WTC11 (cell line): ENCODE measurements around the gene IQSEC1. TPM values are rescaled to one million over a fixed set of nuclear protein-coding genes. Genes with fewer than 3 reads are reported as not detected.

Experiments
- ATAC-seq: fragments of 200-7000 bp; cut with Tn5 transposase; 2 replicates; pipeline ENCODE4 v1.10.0; 2021; ENCODE audit warnings: mild to moderate bottlenecking, moderate library complexity
- CTCF ChIA-PET: fragments of 300-600 bp; sonication (Branson Sonifier 250); formaldehyde crosslinking; loops from one replicate; lab custom pipeline; 2021; ENCODE audit warnings: antibody characterized with exemption; lab: Charles Lee
- POLR2A ChIA-PET: fragments of 350-600 bp; sonication (Branson Sonifier 250); formaldehyde crosslinking; loops from one replicate; lab custom pipeline; 2021; ENCODE audit warnings: antibody characterized with exemption; lab: Charles Lee
- DNase-seq: peaks from one replicate; pipeline ENCODE4 v3.0.0; 2021; ENCODE audit warnings: low spot score
- H3K27ac Mint-ChIP-seq: 2 replicates; pipeline ENCODE4 v1.8.0; 2021; ENCODE audit warnings: mixed read lengths
- H3K27me3 Mint-ChIP-seq: 2 replicates; pipeline ENCODE4 v1.8.0; 2021; ENCODE audit warnings: low read depth, mild to moderate bottlenecking, moderate library complexity, mixed read lengths
- H3K36me3 Mint-ChIP-seq: 2 replicates; pipeline ENCODE4 v1.8.0; 2021; ENCODE audit warnings: mixed read lengths
- H3K4me1 Mint-ChIP-seq: 2 replicates; pipeline ENCODE4 v1.8.0; 2022; ENCODE audit warnings: mixed read lengths
- H3K4me3 Mint-ChIP-seq: 2 replicates; pipeline ENCODE4 v1.8.0; 2021; ENCODE audit warnings: mild to moderate bottlenecking, moderate library complexity, mixed read lengths
- H3K9me3 Mint-ChIP-seq: 2 replicates; pipeline ENCODE4 v1.8.0; 2021; ENCODE audit warnings: mixed read lengths
- CREM ChIP-seq: sonication (generic); formaldehyde crosslinking; IDR thresholded peaks from 2 replicates; pipeline ENCODE4 v1.8.1; 2022; ENCODE audit warnings: mild to moderate bottlenecking, missing genetic modification reagents, moderate library complexity
- ELF4 ChIP-seq: sonication (generic); formaldehyde crosslinking; IDR thresholded peaks from 2 replicates; pipeline ENCODE4 v1.8.1; 2022; ENCODE audit warnings: low read depth, mild to moderate bottlenecking, moderate library complexity, missing genetic modification reagents
- FOXP1 ChIP-seq: sonication (generic); formaldehyde crosslinking; IDR thresholded peaks from 2 replicates; pipeline ENCODE4 v1.8.0; 2022; ENCODE audit warnings: missing genetic modification reagents, mild to moderate bottlenecking, moderate library complexity, borderline replicate concordance
- MYBL2 ChIP-seq: sonication (generic); formaldehyde crosslinking; IDR thresholded peaks from 2 replicates; pipeline ENCODE4 v1.8.1; 2023; ENCODE audit warnings: mild to moderate bottlenecking, moderate library complexity, missing genetic modification reagents
- NFE2L1 ChIP-seq: sonication (generic); formaldehyde crosslinking; IDR thresholded peaks from 2 replicates; pipeline ENCODE4 v1.8.1; 2023; ENCODE audit warnings: missing genetic modification reagents
- ZNF121 ChIP-seq: sonication (generic); formaldehyde crosslinking; IDR thresholded peaks from 2 replicates; pipeline ENCODE4 v1.8.0; 2023; ENCODE audit warnings: missing genetic modification reagents
- ZNF263 ChIP-seq: sonication (generic); formaldehyde crosslinking; IDR thresholded peaks from 2 replicates; pipeline ENCODE4 v1.8.1; 2022; ENCODE audit warnings: low read depth, mild to moderate bottlenecking, moderate library complexity, missing genetic modification reagents
- ZNF317 ChIP-seq: sonication (generic); formaldehyde crosslinking; IDR thresholded peaks from 2 replicates; pipeline ENCODE4 v1.8.1; 2023; ENCODE audit warnings: low read depth, mild to moderate bottlenecking, moderate library complexity, missing genetic modification reagents, borderline replicate concordance
- ZNF423 ChIP-seq: fragments of 250-450 bp; sonication (Bioruptor Pico); IDR thresholded peaks from 2 replicates; pipeline ENCODE4 v2.1.2; 2022; ENCODE audit warnings: mild to moderate bottlenecking, moderate library complexity
- total RNA-seq: library from RNA; stranded (reverse); gene quantifications from 3 replicates; pipeline ENCODE4 v1.2.3, GENCODE V29; 2021
- TF ChIP-seq, protein P1 (sequence below): sonication (generic); formaldehyde crosslinking; IDR thresholded peaks from 2 replicates; pipeline ENCODE4 v1.8.1; 2023; ENCODE audit warnings: mild to moderate bottlenecking, missing genetic modification reagents, moderate library complexity
- TF ChIP-seq, protein P2 (sequence below): sonication (generic); formaldehyde crosslinking; IDR thresholded peaks from 2 replicates; pipeline ENCODE4 v1.8.1; 2022; ENCODE audit warnings: missing genetic modification reagents, borderline replicate concordance
- TF ChIP-seq, protein P3 (sequence below): sonication (generic); formaldehyde crosslinking; IDR thresholded peaks from 2 replicates; pipeline ENCODE4 v1.8.1; 2023; ENCODE audit warnings: mild to moderate bottlenecking, missing genetic modification reagents, borderline replicate concordance
- TF ChIP-seq, protein P4 (sequence below): fragments of 200-600 bp; IDR thresholded peaks from 2 replicates; pipeline ENCODE4 v1.8.0; 2022; ENCODE audit warnings: antibody characterized with exemption
- TF ChIP-seq, protein P5 (sequence below): sonication (generic); formaldehyde crosslinking; IDR thresholded peaks from 2 replicates; pipeline ENCODE4 v1.8.0; 2022; ENCODE audit warnings: mild to moderate bottlenecking, missing genetic modification reagents

IQSEC1 gene
- total RNA-seq, 1 experiment from 2014 or later = 35.0 TPM

DNA sequence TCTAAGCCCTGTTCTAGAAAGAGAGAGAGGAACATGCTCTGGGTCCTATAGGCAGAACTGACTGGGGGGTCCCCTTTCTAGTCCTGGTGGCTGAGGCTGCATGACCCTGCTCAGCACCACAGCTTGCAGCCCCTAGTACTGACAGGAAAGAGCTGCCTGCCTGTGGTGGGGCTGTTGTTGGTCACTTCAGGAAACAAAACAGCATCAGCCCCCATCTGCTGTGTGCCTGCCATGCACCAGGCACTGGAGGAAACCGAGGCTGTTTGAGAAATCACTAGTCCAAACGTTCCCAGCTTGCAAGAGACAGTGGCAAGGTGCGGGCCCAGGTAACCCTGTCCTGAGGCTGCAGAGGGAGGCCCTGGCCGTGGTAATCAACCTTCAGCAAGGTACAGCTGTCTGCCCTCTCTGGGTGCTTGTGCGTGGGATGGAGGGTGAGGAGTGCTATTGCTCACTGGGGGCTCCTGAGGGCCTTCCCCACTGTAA lies 90.6 kb downstream of the IQSEC1 start:
- H3K36me3 Mint-ChIP-seq = peaks cover 7% of the 10 kb centered on the region
- TF ChIP-seq, protein P1, sequence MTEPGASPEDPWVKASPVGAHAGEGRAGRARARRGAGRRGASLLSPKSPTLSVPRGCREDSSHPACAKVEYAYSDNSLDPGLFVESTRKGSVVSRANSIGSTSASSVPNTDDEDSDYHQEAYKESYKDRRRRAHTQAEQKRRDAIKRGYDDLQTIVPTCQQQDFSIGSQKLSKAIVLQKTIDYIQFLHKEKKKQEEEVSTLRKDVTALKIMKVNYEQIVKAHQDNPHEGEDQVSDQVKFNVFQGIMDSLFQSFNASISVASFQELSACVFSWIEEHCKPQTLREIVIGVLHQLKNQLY (CRISPR knock-in tag) = no peak
- TF ChIP-seq, protein P2, sequence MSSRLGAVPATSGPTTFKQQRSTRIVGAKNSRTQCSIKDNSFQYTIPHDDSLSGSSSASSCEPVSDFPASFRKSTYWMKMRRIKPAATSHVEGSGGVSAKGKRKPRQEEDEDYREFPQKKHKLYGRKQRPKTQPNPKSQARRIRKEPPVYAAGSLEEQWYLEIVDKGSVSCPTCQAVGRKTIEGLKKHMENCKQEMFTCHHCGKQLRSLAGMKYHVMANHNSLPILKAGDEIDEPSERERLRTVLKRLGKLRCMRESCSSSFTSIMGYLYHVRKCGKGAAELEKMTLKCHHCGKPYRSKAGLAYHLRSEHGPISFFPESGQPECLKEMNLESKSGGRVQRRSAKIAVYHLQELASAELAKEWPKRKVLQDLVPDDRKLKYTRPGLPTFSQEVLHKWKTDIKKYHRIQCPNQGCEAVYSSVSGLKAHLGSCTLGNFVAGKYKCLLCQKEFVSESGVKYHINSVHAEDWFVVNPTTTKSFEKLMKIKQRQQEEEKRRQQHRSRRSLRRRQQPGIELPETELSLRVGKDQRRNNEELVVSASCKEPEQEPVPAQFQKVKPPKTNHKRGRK = no peak
- no peak for TF ChIP-seq ZNF263 (CRISPR knock-in tag)
- no peak for TF ChIP-seq ZNF423 (CRISPR knock-in tag)
- no peak for TF ChIP-seq MYBL2 (CRISPR knock-in tag)
- no peak for TF ChIP-seq NFE2L1 (CRISPR knock-in tag)
- no peak for TF ChIP-seq ZNF121
- no peak for TF ChIP-seq ZNF317 (CRISPR knock-in tag)
- TF ChIP-seq ELF4 (CRISPR knock-in tag) = no peak
- TF ChIP-seq, protein P3, sequence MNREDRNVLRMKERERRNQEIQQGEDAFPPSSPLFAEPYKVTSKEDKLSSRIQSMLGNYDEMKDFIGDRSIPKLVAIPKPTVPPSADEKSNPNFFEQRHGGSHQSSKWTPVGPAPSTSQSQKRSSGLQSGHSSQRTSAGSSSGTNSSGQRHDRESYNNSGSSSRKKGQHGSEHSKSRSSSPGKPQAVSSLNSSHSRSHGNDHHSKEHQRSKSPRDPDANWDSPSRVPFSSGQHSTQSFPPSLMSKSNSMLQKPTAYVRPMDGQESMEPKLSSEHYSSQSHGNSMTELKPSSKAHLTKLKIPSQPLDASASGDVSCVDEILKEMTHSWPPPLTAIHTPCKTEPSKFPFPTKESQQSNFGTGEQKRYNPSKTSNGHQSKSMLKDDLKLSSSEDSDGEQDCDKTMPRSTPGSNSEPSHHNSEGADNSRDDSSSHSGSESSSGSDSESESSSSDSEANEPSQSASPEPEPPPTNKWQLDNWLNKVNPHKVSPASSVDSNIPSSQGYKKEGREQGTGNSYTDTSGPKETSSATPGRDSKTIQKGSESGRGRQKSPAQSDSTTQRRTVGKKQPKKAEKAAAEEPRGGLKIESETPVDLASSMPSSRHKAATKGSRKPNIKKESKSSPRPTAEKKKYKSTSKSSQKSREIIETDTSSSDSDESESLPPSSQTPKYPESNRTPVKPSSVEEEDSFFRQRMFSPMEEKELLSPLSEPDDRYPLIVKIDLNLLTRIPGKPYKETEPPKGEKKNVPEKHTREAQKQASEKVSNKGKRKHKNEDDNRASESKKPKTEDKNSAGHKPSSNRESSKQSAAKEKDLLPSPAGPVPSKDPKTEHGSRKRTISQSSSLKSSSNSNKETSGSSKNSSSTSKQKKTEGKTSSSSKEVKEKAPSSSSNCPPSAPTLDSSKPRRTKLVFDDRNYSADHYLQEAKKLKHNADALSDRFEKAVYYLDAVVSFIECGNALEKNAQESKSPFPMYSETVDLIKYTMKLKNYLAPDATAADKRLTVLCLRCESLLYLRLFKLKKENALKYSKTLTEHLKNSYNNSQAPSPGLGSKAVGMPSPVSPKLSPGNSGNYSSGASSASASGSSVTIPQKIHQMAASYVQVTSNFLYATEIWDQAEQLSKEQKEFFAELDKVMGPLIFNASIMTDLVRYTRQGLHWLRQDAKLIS (CRISPR knock-in tag) = no peak
- TF ChIP-seq, protein P4, sequence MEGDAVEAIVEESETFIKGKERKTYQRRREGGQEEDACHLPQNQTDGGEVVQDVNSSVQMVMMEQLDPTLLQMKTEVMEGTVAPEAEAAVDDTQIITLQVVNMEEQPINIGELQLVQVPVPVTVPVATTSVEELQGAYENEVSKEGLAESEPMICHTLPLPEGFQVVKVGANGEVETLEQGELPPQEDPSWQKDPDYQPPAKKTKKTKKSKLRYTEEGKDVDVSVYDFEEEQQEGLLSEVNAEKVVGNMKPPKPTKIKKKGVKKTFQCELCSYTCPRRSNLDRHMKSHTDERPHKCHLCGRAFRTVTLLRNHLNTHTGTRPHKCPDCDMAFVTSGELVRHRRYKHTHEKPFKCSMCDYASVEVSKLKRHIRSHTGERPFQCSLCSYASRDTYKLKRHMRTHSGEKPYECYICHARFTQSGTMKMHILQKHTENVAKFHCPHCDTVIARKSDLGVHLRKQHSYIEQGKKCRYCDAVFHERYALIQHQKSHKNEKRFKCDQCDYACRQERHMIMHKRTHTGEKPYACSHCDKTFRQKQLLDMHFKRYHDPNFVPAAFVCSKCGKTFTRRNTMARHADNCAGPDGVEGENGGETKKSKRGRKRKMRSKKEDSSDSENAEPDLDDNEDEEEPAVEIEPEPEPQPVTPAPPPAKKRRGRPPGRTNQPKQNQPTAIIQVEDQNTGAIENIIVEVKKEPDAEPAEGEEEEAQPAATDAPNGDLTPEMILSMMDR = no peak
- no peak for TF ChIP-seq FOXP1 (CRISPR knock-in tag)
- TF ChIP-seq, protein P5, sequence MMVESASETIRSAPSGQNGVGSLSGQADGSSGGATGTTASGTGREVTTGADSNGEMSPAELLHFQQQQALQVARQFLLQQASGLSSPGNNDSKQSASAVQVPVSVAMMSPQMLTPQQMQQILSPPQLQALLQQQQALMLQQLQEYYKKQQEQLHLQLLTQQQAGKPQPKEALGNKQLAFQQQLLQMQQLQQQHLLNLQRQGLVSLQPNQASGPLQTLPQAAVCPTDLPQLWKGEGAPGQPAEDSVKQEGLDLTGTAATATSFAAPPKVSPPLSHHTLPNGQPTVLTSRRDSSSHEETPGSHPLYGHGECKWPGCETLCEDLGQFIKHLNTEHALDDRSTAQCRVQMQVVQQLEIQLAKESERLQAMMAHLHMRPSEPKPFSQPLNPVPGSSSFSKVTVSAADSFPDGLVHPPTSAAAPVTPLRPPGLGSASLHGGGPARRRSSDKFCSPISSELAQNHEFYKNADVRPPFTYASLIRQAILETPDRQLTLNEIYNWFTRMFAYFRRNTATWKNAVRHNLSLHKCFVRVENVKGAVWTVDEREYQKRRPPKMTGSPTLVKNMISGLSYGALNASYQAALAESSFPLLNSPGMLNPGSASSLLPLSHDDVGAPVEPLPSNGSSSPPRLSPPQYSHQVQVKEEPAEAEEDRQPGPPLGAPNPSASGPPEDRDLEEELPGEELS (CRISPR knock-in tag) = no peak
- no peak for TF ChIP-seq CREM (CRISPR knock-in tag)
- no peak overlapping the region for H3K27ac Mint-ChIP-seq
- DNase-seq (no peak), ATAC-seq (no peak)
- POLR2A ChIA-PET = no interaction called here
- H3K9me3 Mint-ChIP-seq = peaks cover 7% of the 10 kb centered on the region
- peaks cover 49% of the 10 kb centered on the region for H3K4me1 Mint-ChIP-seq
- H3K27me3 Mint-ChIP-seq = no peaks in the 10 kb centered on the region; the same call in 1 of the 2 replicates
- CTCF ChIA-PET = interaction anchor here (0.5 to 2.4 kb wide), 11 partner anchors 10 to 119 kb away, joined by 3 to 15 read pairs (median 3); no protein-coding TSS in a partner anchor
- H3K4me3 Mint-ChIP-seq = no peak overlapping the region
